RWPE2 (cell line): ENCODE data around the gene MYO18B.

ENCODE experiments used
- ATAC-seq: fragments of 200-7000 bp; cut with Tn5 transposase; 3 replicates; pipeline ENCODE4 v1.9.1; 2021; ENCODE audit warnings: low read depth
- DNase-seq: peaks from one replicate; pipeline ENCODE4 v3.0.0-alpha.2; 2020; ENCODE audit warnings: low spot score
- H3K27ac ChIP-seq: fragments of 450-650 bp; 2 replicates; pipeline ENCODE4 v1.5.1; 2017; ENCODE audit warnings: mild to moderate bottlenecking; ENCODE audit not compliant: poor library complexity, severe bottlenecking
- H3K27me3 ChIP-seq: fragments of 250-450 bp; sonication (Bioruptor Pico); 2 replicates; pipeline ENCODE4 v1.5.1; 2021; ENCODE audit warnings: mild to moderate bottlenecking, moderate library complexity; ENCODE audit not compliant: insufficient read depth, poor library complexity, severe bottlenecking
- H3K36me3 ChIP-seq: fragments of 250-450 bp; sonication (Bioruptor Pico); 2 replicates; pipeline ENCODE4 v1.5.1; 2020; ENCODE audit warnings: low read depth, mild to moderate bottlenecking, moderate library complexity
- H3K4me1 ChIP-seq: fragments of 250-450 bp; sonication (Bioruptor Pico); 2 replicates; pipeline ENCODE4 v1.5.1; 2021; ENCODE audit warnings: mild to moderate bottlenecking, moderate library complexity; ENCODE audit not compliant: insufficient read depth, poor library complexity, severe bottlenecking
- H3K4me3 ChIP-seq: fragments of 250-450 bp; sonication (Bioruptor Pico); 2 replicates; pipeline ENCODE4 v1.5.1; 2021; ENCODE audit warnings: mild to moderate bottlenecking, moderate library complexity; ENCODE audit not compliant: severe bottlenecking
- H3K9me3 ChIP-seq: fragments of 250-450 bp; sonication (Bioruptor Pico); 2 replicates; pipeline ENCODE4 v1.5.1; 2021; ENCODE audit warnings: mild to moderate bottlenecking, moderate library complexity; ENCODE audit not compliant: severe bottlenecking
- CTCF ChIP-seq: fragments of 450-650 bp; IDR thresholded peaks from one replicate; pipeline ENCODE4 v1.5.1; 2017; ENCODE audit warnings: mild to moderate bottlenecking, moderate library complexity; ENCODE audit not compliant: poor library complexity, severe bottlenecking

Gene MYO18B

GRCh38 chr22:25741692-25742626, at the start of gene MYO18B:
Gene MYO18B, plus strand, starts transcription at chr22:25742188. Its CDS starts 18,905 bp downstream, at chr22:25761093.
- Histone ChIP-seq H3K36me3 (no peaks in the 10 kb centered on the region), H3K27me3 (no peaks in the 10 kb centered on the region), H3K9me3 (no peaks in the 10 kb centered on the region), H3K4me1 (peaks cover 8% of the 10 kb centered on the region), H3K27ac (no peak within 1 kb of the TSS), H3K4me3 (no peak within 1 kb of the TSS)
- ATAC-seq = no peak
- no peak for DNase-seq
- no peak for TF ChIP-seq CTCF

GRCh38 chr22:25692397-25693267, 49.4 kb upstream of the MYO18B start:
- DNase-seq (no peak), ATAC-seq (no peak)
- no peak overlapping the region for H3K4me3 ChIP-seq
- no peaks in the 10 kb centered on the region for H3K36me3 ChIP-seq
- no peak overlapping the region for H3K27ac ChIP-seq
- H3K27me3 ChIP-seq = no peaks in the 10 kb centered on the region
- H3K9me3 ChIP-seq = no peaks in the 10 kb centered on the region
- no peak for TF ChIP-seq CTCF
- H3K4me1 ChIP-seq = no peaks in the 10 kb centered on the region

- no peaks in the 10 kb centered on the region for H3K9me3 ChIP-seq
- H3K4me1 ChIP-seq = no peaks in the 10 kb centered on the region
- TF ChIP-seq CTCF = no peak
- H3K36me3 ChIP-seq = no peaks in the 10 kb centered on the region
- no peaks in the 10 kb centered on the region for H3K27me3 ChIP-seq
- DNase-seq = no peak
- no peak overlapping the region for H3K27ac ChIP-seq
- no peak overlapping the region for H3K4me3 ChIP-seq
- ATAC-seq = no peak
These were observed 48.8 kb upstream of the MYO18B start for GRCh38 chr22:25693268-25693565.

GRCh38 chr22:25694196-25694907, 47.6 kb upstream of the MYO18B start:
- no peak for TF ChIP-seq CTCF
- DNase-seq (no peak), ATAC-seq (no peak)
- Histone ChIP-seq H3K4me1 (no peaks in the 10 kb centered on the region), H3K27me3 (no peaks in the 10 kb centered on the region), H3K4me3 (no peak overlapping the region), H3K36me3 (no peaks in the 10 kb centered on the region), H3K9me3 (no peaks in the 10 kb centered on the region), H3K27ac (no peak overlapping the region)
